SK-N-SH (cell line): Measurements from ENCODE around the gene HIVEP2. TPM values are rescaled to one million over a fixed set of nuclear protein-coding genes. Genes with fewer than 3 reads are reported as not detected.
A peak's percentile ranks its signal among the peaks of the same experiment; 100 is the strongest.

Source experiments
- CTCF ChIA-PET: fragments of 300-600, 350-600 bp; formaldehyde crosslinking; extraction: SDS; loops from one replicate; lab custom pipeline; 2021; lab: Yijun Ruan, JAX
- POLR2A ChIA-PET: fragments of 350-600 bp; sonication (Branson Sonifier 250); formaldehyde crosslinking; extraction: SDS; loops from one replicate; lab custom pipeline; 2020; ENCODE audit warnings: antibody characterized with exemption, inconsistent platforms; lab: Yijun Ruan, JAX
- DNase-seq: peaks from one replicate; pipeline ENCODE4 v3.0.0; 2012
- H2AFZ ChIP-seq: fragments of 200-600 bp; sonication (generic); 2 replicates; pipeline ENCODE4 v1.8.1; 2016; ENCODE audit warnings: antibody characterized with exemption, mild to moderate bottlenecking, low read depth
- H3F3A ChIP-seq: fragments of 200-600 bp; sonication (generic); replicated peaks from 2 replicates; pipeline ENCODE3; 2016; ENCODE audit warnings: antibody characterized with exemption, mild to moderate bottlenecking; ENCODE audit not compliant: insufficient read depth
- H3K27ac ChIP-seq, 2 experiments: fragments of 200-500 bp in 1 of 2; fragments of 200-600 bp in 1 of 2; sonication (Bioruptor generic) in 1 of 2; sonication (generic), shearing (Covaris generic) in 1 of 2; 2 replicates each; pipeline versions ENCODE4 v1.5.1 to v1.6.1; 2014 to 2016; ENCODE audit warnings: low read depth in 2 of 2, inconsistent platforms in 1 of 2, low read length in 1 of 2, mild to moderate bottlenecking in 1 of 2, mixed read lengths in 1 of 2
- H3K27me3 ChIP-seq: fragments of 200-600 bp; sonication (generic), shearing (Covaris generic); 2 replicates; pipeline ENCODE4 v1.6.1; 2016; ENCODE audit warnings: mixed run types; ENCODE audit not compliant: insufficient read depth
- H3K36me3 ChIP-seq, 2 experiments: fragments of 200-500 bp in 1 of 2; fragments of 200-600 bp in 1 of 2; sonication (Bioruptor generic) in 1 of 2; sonication (generic) in 1 of 2; replicated peaks in 1 of 2; 2 replicates each; pipeline versions ENCODE3 to v1.5.1; 2014 to 2016; ENCODE audit warnings: low read length in 1 of 2, mild to moderate bottlenecking in 1 of 2; ENCODE audit not compliant: insufficient read depth in 2 of 2, control insufficient read depth in 1 of 2
- H3K4me1 ChIP-seq, 2 experiments: fragments of 200-500 bp in 1 of 2; fragments of 200-600 bp in 1 of 2; sonication (Bioruptor generic) in 1 of 2; sonication (generic), shearing (Covaris generic) in 1 of 2; 2 replicates each; pipeline versions ENCODE4 v1.5.1 to v1.6.1; 2014 to 2016; ENCODE audit warnings: low read depth in 1 of 2, low read length in 1 of 2, mixed run types in 1 of 2; ENCODE audit not compliant: insufficient read depth in 2 of 2, control insufficient read depth in 1 of 2
- H3K4me2 ChIP-seq: fragments of 200-600 bp; sonication (generic), shearing (Covaris generic); 2 replicates; pipeline ENCODE4 v1.6.1; 2017; ENCODE audit warnings: mixed run types
- H3K4me3 ChIP-seq, 2 experiments: fragments of 200-500 bp in 1 of 2; fragments of 200-600 bp in 1 of 2; sonication (Bioruptor generic) in 1 of 2; sonication (generic), shearing (Covaris generic) in 1 of 2; 2 replicates each; pipeline versions ENCODE4 v1.5.1 to v1.8.1; 2014 to 2016; ENCODE audit warnings: low read depth in 2 of 2, inconsistent platforms in 1 of 2, low read length in 1 of 2, mild to moderate bottlenecking in 1 of 2, mixed read lengths in 1 of 2, moderate library complexity in 1 of 2
- H3K79me2 ChIP-seq: fragments of 200-600 bp; sonication (generic); 2 replicates; pipeline ENCODE4 v1.8.1; 2017; ENCODE audit warnings: mild to moderate bottlenecking; ENCODE audit not compliant: insufficient read depth
- H3K9ac ChIP-seq: fragments of 200-600 bp; sonication (generic); 2 replicates; pipeline ENCODE4 v1.6.1; 2017; ENCODE audit warnings: mixed run types
- H3K9me2 ChIP-seq: fragments of 200-600 bp; sonication (generic); 2 replicates; pipeline ENCODE4 v1.6.1; 2017; ENCODE audit warnings: mixed run types
- H3K9me3 ChIP-seq: fragments of 200-600 bp; sonication (generic); 2 replicates; pipeline ENCODE4 v1.6.1; 2017; ENCODE audit warnings: mixed run types, mild to moderate bottlenecking, moderate library complexity
- H4K20me1 ChIP-seq: fragments of 200-600 bp; sonication (generic); 2 replicates; pipeline ENCODE4 v1.6.1; 2017; ENCODE audit warnings: mild to moderate bottlenecking, mixed run types; ENCODE audit not compliant: insufficient read depth
- CTCF ChIP-seq: fragments of 200-600 bp; sonication (generic); IDR thresholded peaks from 2 replicates; pipeline ENCODE4 v1.6.1; 2017; ENCODE audit warnings: antibody characterized with exemption, mild to moderate bottlenecking, moderate library complexity
- EP300 ChIP-seq, 2 experiments: IDR thresholded peaks; 2 replicates each; pipeline versions ENCODE4 v1.4.0 to v1.6.1; 2012; ENCODE audit warnings: borderline replicate concordance in 1 of 2, low read depth in 1 of 2, low read length in 1 of 2
- GATA2 ChIP-seq: sonication (generic); formaldehyde crosslinking; IDR thresholded peaks from 2 replicates; pipeline ENCODE4 v1.5.0; 2020; ENCODE audit warnings: mild to moderate bottlenecking, missing genetic modification reagents
- IRF3 ChIP-seq: fragments of 150-350 bp; IDR thresholded peaks from 2 replicates; pipeline ENCODE4 v1.6.1; 2016; ENCODE audit warnings: mild to moderate bottlenecking, low read depth, low read length
- MAX ChIP-seq: IDR thresholded peaks from 2 replicates; pipeline ENCODE4 v1.4.0; 2012; ENCODE audit warnings: low read depth
- MXI1 ChIP-seq: IDR thresholded peaks from 2 replicates; pipeline ENCODE4 v1.6.1; 2012; ENCODE audit warnings: mild to moderate bottlenecking, low read depth, low read length, improper control_type of control experiment
- NFIC ChIP-seq: IDR thresholded peaks from 2 replicates; pipeline ENCODE4 v1.4.0; 2012; ENCODE audit warnings: borderline replicate concordance
- NRF1 ChIP-seq: IDR thresholded peaks from 2 replicates; pipeline ENCODE4 v1.6.1; 2012; ENCODE audit warnings: low read depth, mild to moderate bottlenecking, low read length
- PBX3 ChIP-seq: IDR thresholded peaks from 2 replicates; pipeline ENCODE4; 2012
- POLR2AphosphoS5 ChIP-seq: IDR thresholded peaks from 2 replicates; pipeline ENCODE4 v1.6.1; 2012; ENCODE audit warnings: low read depth, low read length
- RAD21 ChIP-seq: IDR thresholded peaks from 2 replicates; pipeline ENCODE4 v1.6.1; 2012; ENCODE audit warnings: mild to moderate bottlenecking, low read length
- RCOR1 ChIP-seq: fragments of 150-350 bp; IDR thresholded peaks from 2 replicates; pipeline ENCODE4 v1.6.1; 2017; ENCODE audit warnings: antibody characterized with exemption, low read length
- REST ChIP-seq: IDR thresholded peaks from 2 replicates; pipeline ENCODE4 v1.6.1; 2012; ENCODE audit warnings: mild to moderate bottlenecking, low read depth, low read length, moderate library complexity
- RFX5 ChIP-seq: IDR thresholded peaks from 2 replicates; pipeline ENCODE4 v1.6.1; 2012; ENCODE audit warnings: mild to moderate bottlenecking, improper control_type of control experiment, low read length
- SMC3 ChIP-seq: IDR thresholded peaks from 2 replicates; pipeline ENCODE4 v1.6.1; 2012; ENCODE audit warnings: low read depth, low read length, improper control_type of control experiment
- TAF1 ChIP-seq: IDR thresholded peaks from 2 replicates; pipeline ENCODE4 v1.6.1; 2012; ENCODE audit warnings: low read depth, mild to moderate bottlenecking, low read length, moderate library complexity, borderline replicate concordance
- TCF12 ChIP-seq: IDR thresholded peaks from 2 replicates; pipeline ENCODE4 v1.4.0; 2012
- TEAD4 ChIP-seq: IDR thresholded peaks from 2 replicates; pipeline ENCODE4 v1.4.0; 2012; ENCODE audit warnings: mild to moderate bottlenecking, borderline replicate concordance; ENCODE audit not compliant: insufficient read depth
- WGBS: methylation state at CpG from one replicate; pipeline ENCODE4 v1.1.6; 2017; ENCODE audit warnings: low lambda C conversion rate; 5-methylcytosine and 5-hydroxymethylcytosine counted together
- polyA plus RNA-seq, 3 experiments: library from polyadenylated mRNA; depleted of rRNA; stranded (reverse); fragments of >200 nt; gene quantifications; 2 replicates each; pipeline ENCODE4 v1.2.3, GENCODE V29; 2012

The HIVEP2 gene
- polyA plus RNA-seq, 1 of the 3 experiments (the other 2 are of a cell fraction): 2.5 TPM

GRCh38 chr6:142926494-142927270 is 18.3 kb downstream of the HIVEP2 start:
- peak overlapping the region; percentile 65 to 72 for H3K4me3 ChIP-seq
- H2AFZ ChIP-seq: peak overlapping the region; percentile 88
- H3K9me2 ChIP-seq: no peaks in the 10 kb centered on the region
- H3F3A ChIP-seq: peaks cover 9% of the 10 kb centered on the region
- peak overlapping the region; percentile 78 for H3K9ac ChIP-seq
- no peaks in the 10 kb centered on the region for H4K20me1 ChIP-seq
- no peaks in the 10 kb centered on the region for H3K27me3 ChIP-seq
- peaks cover 56% of the 10 kb centered on the region for H3K79me2 ChIP-seq
- WGBS: 54% methylated on average over 6 of the region's 75 CpGs
- H3K9me3 ChIP-seq: no peaks in the 10 kb centered on the region
- H3K36me3 ChIP-seq: no peaks in the 10 kb centered on the region
- peak overlapping the region; percentile 16 to 74; a peak in 3 of 4 replicates for H3K27ac ChIP-seq
- peak overlapping the region; percentile 85 for H3K4me2 ChIP-seq
- peak; percentile 86 for DNase-seq
- TF ChIP-seq MXI1: 0 out of 2 replicates have a peak, but pooled peaks have one; percentile 12
- no peak for TF ChIP-seq RFX5
- CTCF ChIA-PET: interaction anchor here (0.9 to 2.6 kb wide), 6 partner anchors 15 to 501 kb away, joined by 3 to 8 read pairs (median 3); no protein-coding TSS in a partner anchor
- POLR2A ChIA-PET: interaction anchor here (1.1 kb wide), 1 partner anchor 19 kb away, joined by 3 read pairs; the partner anchor contains the start of gene HIVEP2
- H3K4me1 ChIP-seq: peaks cover 2 to 5% of the 10 kb centered on the region in 2 experiments; a peak in 3 of 4 replicates

GRCh38 chr6:142926177-142926493 is 18.8 kb downstream of the HIVEP2 start:
- no peak for DNase-seq
- peak overlapping the region in 1 of 2 experiments; percentile 57; a peak in 1 of 4 replicates for H3K27ac ChIP-seq
- peak overlapping the region; percentile 65 to 72; a peak in 2 of 4 replicates for H3K4me3 ChIP-seq
- H3K9me3 ChIP-seq: no peaks in the 10 kb centered on the region
- H3K36me3 ChIP-seq: no peaks in the 10 kb centered on the region
- peak overlapping the region; percentile 85; the same call in 1 of the 2 replicates for H3K4me2 ChIP-seq
- ChIA-PET CTCF (interaction anchor here (0.9 to 2.6 kb wide), 5 partner anchors 15 to 234 kb away, joined by 3 to 8 read pairs (median 4); no protein-coding TSS in a partner anchor), POLR2A (interaction anchor here (1.1 kb wide), 1 partner anchor 19 kb away, joined by 3 read pairs; the partner anchor contains the start of gene HIVEP2)
- WGBS: 92% methylated on average over 2 of the region's 2 CpGs
- peak overlapping the region; percentile 88; the same call in 1 of the 2 replicates for H2AFZ ChIP-seq
- H3K4me1 ChIP-seq: peaks cover 2 to 5% of the 10 kb centered on the region in 2 experiments; a peak in 3 of 4 replicates
- H3K79me2 ChIP-seq: peaks cover 51% of the 10 kb centered on the region
- H3K9me2 ChIP-seq: no peaks in the 10 kb centered on the region
- peak overlapping the region; percentile 78; the same call in 1 of the 2 replicates for H3K9ac ChIP-seq
- peaks cover 9% of the 10 kb centered on the region for H3F3A ChIP-seq
- no peaks in the 10 kb centered on the region for H3K27me3 ChIP-seq
- no peaks in the 10 kb centered on the region for H4K20me1 ChIP-seq
- no peak for TF ChIP-seq POLR2AphosphoS5
- TF ChIP-seq EP300 (IDR thresholded peaks at IDR 0.05; ENCODE audit: borderline replicate concordance in 1 of 2, low read depth in 1 of 2, low read length in 1 of 2): no peak
- TF ChIP-seq TEAD4: no peak
- TF ChIP-seq NRF1: no peak
- TF ChIP-seq TAF1: no peak
- no peak for TF ChIP-seq GATA2
- no peak for TF ChIP-seq REST
- no peak for TF ChIP-seq MAX
- TF ChIP-seq CTCF: no peak
- TF ChIP-seq RAD21: no peak
- TF ChIP-seq SMC3: no peak
- no peak for TF ChIP-seq RCOR1
- TF ChIP-seq IRF3: no peak
- TF ChIP-seq PBX3: no peak
- no peak for TF ChIP-seq TCF12
- TF ChIP-seq NFIC: no peak
